HCT116 (cell line): ENCODE measurements around the gene DCAF4. TPM values are rescaled to one million over a fixed set of nuclear protein-coding genes. Genes with fewer than 3 reads are reported as not detected.

Experiments
- ATAC-seq: fragments of 200-7000 bp; cut with Tn5 transposase; 2 replicates; pipeline ENCODE4 v1.9.1; 2020; ENCODE audit warnings: mild to moderate bottlenecking, moderate library complexity
- BruUV-seq: library from RNA; stranded (reverse); fragments of 400-500 nt; replicated peaks from 2 replicates; lab custom pipeline; 2021; lab: Mats Ljungman, UMichigan
- CTCF ChIA-PET: fragments of 300-600 bp; sonication (Branson Sonifier 250); formaldehyde crosslinking; loops from one replicate; lab custom pipeline; 2021; ENCODE audit warnings: antibody characterized with exemption; lab: Charles Lee
- POLR2A ChIA-PET: fragments of 300-600, 350-600 bp; sonication (Branson Sonifier 250); formaldehyde crosslinking; loops from one replicate; lab custom pipeline; 2021; ENCODE audit warnings: antibody characterized with exemption; lab: Charles Lee
- RAD21 ChIA-PET, 2 experiments: fragments of 300-600 bp; sonication (Branson Sonifier 250); formaldehyde crosslinking; loops; one replicate each; lab custom pipeline; 2023; ENCODE audit warnings: low total read pairs in 2 of 2; ENCODE audit not compliant: uncharacterized antibody in 2 of 2, unreplicated experiment in 2 of 2, low non-redundant PET in 1 of 2; lab: Charles Lee
- DNase-seq: peaks from one replicate; pipeline ENCODE4 v3.0.0-alpha.2; 2010; ENCODE audit warnings: low read depth, low spot score
- H2AFZ ChIP-seq: fragments of 200-600 bp; shearing (Covaris generic), sonication (generic); 2 replicates; pipeline ENCODE4 v1.6.1; 2017; ENCODE audit warnings: low read depth, mixed run types, mixed read lengths, antibody characterized with exemption, low read length; ENCODE audit not compliant: poor library complexity, severe bottlenecking
- H3K27ac ChIP-seq: 2 replicates; pipeline ENCODE4 v1.5.1; 2012; ENCODE audit warnings: low read depth, low read length
- H3K27me3 ChIP-seq: fragments of 200-600 bp; sonication (generic); 2 replicates; pipeline ENCODE4 v1.6.1; 2016; ENCODE audit warnings: mixed run types, low read length, mixed read lengths; ENCODE audit not compliant: insufficient read depth
- H3K36me3 ChIP-seq, 2 experiments: fragments of 200-500 bp in 1 of 2; fragments of 200-600 bp in 1 of 2; sonication (Bioruptor generic) in 1 of 2; sonication (generic) in 1 of 2; 2 replicates each; pipeline versions ENCODE4 v1.5.1 to v1.6.1; 2014 to 2016; ENCODE audit warnings: low read length in 2 of 2, inconsistent platforms in 1 of 2, mixed read lengths in 1 of 2, mixed run types in 1 of 2; ENCODE audit not compliant: insufficient read depth in 2 of 2, control insufficient read depth in 1 of 2
- H3K4me1 ChIP-seq, 2 experiments: fragments of 200-600 bp in 1 of 2; sonication (generic) in 1 of 2; 2 replicates each; pipeline versions ENCODE4 v1.5.1 to v1.6.1; 2012 to 2017; ENCODE audit warnings: low read length in 2 of 2, inconsistent platforms in 1 of 2, mild to moderate bottlenecking in 1 of 2, mixed read lengths in 1 of 2, mixed run types in 1 of 2, moderate library complexity in 1 of 2; ENCODE audit not compliant: insufficient read depth in 2 of 2, control insufficient read depth in 1 of 2
- H3K4me2 ChIP-seq: fragments of 200-600 bp; sonication (generic); 2 replicates; pipeline ENCODE4 v1.6.1; 2017; ENCODE audit warnings: mixed run types, low read length, mixed read lengths
- H3K4me3 ChIP-seq, 2 experiments: fragments of 200-600 bp in 1 of 2; sonication (generic) in 1 of 2; replicated peaks in 1 of 2; 2 replicates each; pipeline ENCODE4 v1.5.1; 2011 to 2016; ENCODE audit warnings: low read length in 2 of 2, control low read depth in 1 of 2, low read depth in 1 of 2, mild to moderate bottlenecking in 1 of 2, mixed read lengths in 1 of 2, mixed run types in 1 of 2
- H3K79me2 ChIP-seq: fragments of 200-600 bp; sonication (generic); 2 replicates; pipeline ENCODE4 v1.6.1; 2017; ENCODE audit warnings: mild to moderate bottlenecking, mixed run types, low read length, moderate library complexity, mixed read lengths; ENCODE audit not compliant: insufficient read depth
- H3K9ac ChIP-seq: fragments of 200-600 bp; sonication (generic); 2 replicates; pipeline ENCODE4 v1.6.1; 2016; ENCODE audit warnings: low read length, mixed read lengths
- H3K9me2 ChIP-seq: fragments of 200-600 bp; sonication (generic), shearing (Covaris generic); 2 replicates; pipeline ENCODE4 v1.6.1; 2017; ENCODE audit warnings: mixed run types, mild to moderate bottlenecking, moderate library complexity; ENCODE audit not compliant: insufficient read depth
- H3K9me3 ChIP-seq, 2 experiments: fragments of 200-500 bp in 1 of 2; fragments of 200-600 bp in 1 of 2; sonication (Bioruptor generic) in 1 of 2; sonication (generic) in 1 of 2; 2 replicates each; pipeline ENCODE4 v1.6.1; 2014 to 2017; ENCODE audit warnings: low read length in 2 of 2, mixed read lengths in 2 of 2, inconsistent platforms in 1 of 2, low read depth in 1 of 2, mild to moderate bottlenecking in 1 of 2, mixed run types in 1 of 2, moderate library complexity in 1 of 2; ENCODE audit not compliant: control insufficient read depth in 1 of 2, insufficient read depth in 1 of 2
- H4K20me1 ChIP-seq: fragments of 200-600 bp; sonication (generic), shearing (Covaris generic); 2 replicates; pipeline ENCODE4 v1.6.1; 2017; ENCODE audit warnings: mixed run types, mild to moderate bottlenecking, moderate library complexity; ENCODE audit not compliant: insufficient read depth
- CBX3 ChIP-seq: IDR thresholded peaks from 2 replicates; pipeline ENCODE4 v1.6.1; 2012; ENCODE audit warnings: low read depth
- CTCF ChIP-seq, 3 experiments: fragments of 200-600 bp in 1 of 3; sonication (generic) in 1 of 3; IDR thresholded peaks in 2 of 3; conservative IDR thresholded peaks in 1 of 3; 2 replicates each; pipeline ENCODE4 v1.5.1; 2012 to 2017; ENCODE audit warnings: low read depth in 2 of 3, low read length in 2 of 3, antibody characterized with exemption in 1 of 3, borderline replicate concordance in 1 of 3, control low read depth in 1 of 3, mild to moderate bottlenecking in 1 of 3, mixed read lengths in 1 of 3, mixed run types in 1 of 3, moderate library complexity in 1 of 3; ENCODE audit not compliant: insufficient read depth in 1 of 3
- ELF1 ChIP-seq: IDR thresholded peaks from 2 replicates; pipeline ENCODE4 v1.6.1; 2012; ENCODE audit warnings: low read depth, borderline replicate concordance
- EZH2 ChIP-seq: fragments of 200-600 bp; sonication (generic); IDR thresholded peaks from 2 replicates; pipeline ENCODE4 v1.6.1; 2017; ENCODE audit warnings: antibody characterized with exemption, mixed run types
- EZH2phosphoT487 ChIP-seq: fragments of 200-600 bp; IDR thresholded peaks from 2 replicates; pipeline ENCODE4 v1.6.1; 2018; ENCODE audit warnings: antibody characterized with exemption, borderline replicate concordance
- FOSL1 ChIP-seq: IDR thresholded peaks from 2 replicates; pipeline ENCODE4 v1.6.1; 2012; ENCODE audit warnings: low read depth
- JUND ChIP-seq: IDR thresholded peaks from 2 replicates; pipeline ENCODE4 v1.6.1; 2012
- MAX ChIP-seq: IDR thresholded peaks from 2 replicates; pipeline ENCODE4 v1.6.1; 2012
- POLR2AphosphoS5 ChIP-seq: IDR thresholded peaks from 2 replicates; pipeline ENCODE4 v1.6.1; 2011; ENCODE audit warnings: mild to moderate bottlenecking, low read depth, low read length, moderate library complexity
- RAD21 ChIP-seq: IDR thresholded peaks from 2 replicates; pipeline ENCODE4 v1.6.1; 2012; ENCODE audit warnings: low read depth, mild to moderate bottlenecking
- SP1 ChIP-seq: IDR thresholded peaks from 2 replicates; pipeline ENCODE4 v1.6.1; 2012; ENCODE audit warnings: low read depth
- TCF7L2 ChIP-seq: IDR thresholded peaks from 2 replicates; pipeline ENCODE4 v1.7.0; 2011; ENCODE audit warnings: borderline replicate concordance, inconsistent platforms; ENCODE audit not compliant: insufficient read depth, insufficient read length; ENCODE audit errors: extremely low read depth
- ZBTB33 ChIP-seq: IDR thresholded peaks from 2 replicates; pipeline ENCODE4 v1.6.1; 2011; ENCODE audit warnings: mild to moderate bottlenecking, low read length, moderate library complexity; ENCODE audit not compliant: insufficient replicate concordance; ENCODE audit errors: extremely low read depth
- ZFX ChIP-seq: fragments of 450-650 bp; IDR thresholded peaks from 2 replicates; pipeline ENCODE4 v1.6.1; 2017
- intact Hi-C: fragments of 100-400 bp; cut with micrococcal nuclease; formaldehyde crosslinking; loops from 2 replicates; pipeline ENCODE4 v1.10.0; 2022
- total RNA-seq: library from RNA; stranded (reverse); gene quantifications from one replicate; pipeline ENCODE4 v1.2.1, GENCODE V29; 2021; ENCODE audit not compliant: unreplicated experiment

The DCAF4 gene
- total RNA-seq, 1 experiment from 2014 or later = 19.3 TPM

- Histone ChIP-seq H3K27me3 (no peaks in the 10 kb centered on the region), H3K9me2 (no peaks in the 10 kb centered on the region), H3K9me3 (no peaks in the 10 kb centered on the region), H3K27ac (no peak overlapping the region), H3K9ac (no peak overlapping the region), H3K4me1 (peaks cover 9 to 13% of the 10 kb centered on the region in 2 experiments; a peak in 2 of 4 replicates), H3K36me3 (no peaks in the 10 kb centered on the region), H4K20me1 (no peaks in the 10 kb centered on the region), H2AFZ (no peak overlapping the region), H3K79me2 (no peaks in the 10 kb centered on the region), H3K4me2 (no peak overlapping the region), H3K4me3 (no peak overlapping the region)
- DNase-seq (no peak), ATAC-seq (no peak)
- ChIA-PET CTCF (no interaction called here), POLR2A (no interaction called here), RAD21 (no interaction called here)
- intact Hi-C loops = no loop called here
- TF ChIP-seq ZFX = no peak
- no peak for TF ChIP-seq POLR2AphosphoS5
- no peak for TF ChIP-seq ZBTB33
- no peak for TF ChIP-seq FOSL1
- no peak for TF ChIP-seq ELF1
- TF ChIP-seq EZH2 = no peak
- no peak for TF ChIP-seq SP1
- TF ChIP-seq CTCF (IDR thresholded peaks at IDR 0.05 in 2 of 3, conservative IDR thresholded peaks at IDR 0.05 in 1 of 3; ENCODE audit: borderline replicate concordance in 1 of 3, insufficient read depth in 1 of 3, low read depth in 2 of 3, low read length in 2 of 3) = no peak
- TF ChIP-seq EZH2phosphoT487 = no peak
- no peak for TF ChIP-seq RAD21
- no peak for TF ChIP-seq TCF7L2
- TF ChIP-seq JUND = no peak
- no peak for TF ChIP-seq CBX3
- TF ChIP-seq MAX = no peak
- BruUV-seq = no TSS peak
These were observed 27.8 kb upstream of the DCAF4 start for GRCh38 chr14:72898448-72898847.
